Measurements from ENCODE around the gene MICALL1.

MICALL1 gene, protein sequence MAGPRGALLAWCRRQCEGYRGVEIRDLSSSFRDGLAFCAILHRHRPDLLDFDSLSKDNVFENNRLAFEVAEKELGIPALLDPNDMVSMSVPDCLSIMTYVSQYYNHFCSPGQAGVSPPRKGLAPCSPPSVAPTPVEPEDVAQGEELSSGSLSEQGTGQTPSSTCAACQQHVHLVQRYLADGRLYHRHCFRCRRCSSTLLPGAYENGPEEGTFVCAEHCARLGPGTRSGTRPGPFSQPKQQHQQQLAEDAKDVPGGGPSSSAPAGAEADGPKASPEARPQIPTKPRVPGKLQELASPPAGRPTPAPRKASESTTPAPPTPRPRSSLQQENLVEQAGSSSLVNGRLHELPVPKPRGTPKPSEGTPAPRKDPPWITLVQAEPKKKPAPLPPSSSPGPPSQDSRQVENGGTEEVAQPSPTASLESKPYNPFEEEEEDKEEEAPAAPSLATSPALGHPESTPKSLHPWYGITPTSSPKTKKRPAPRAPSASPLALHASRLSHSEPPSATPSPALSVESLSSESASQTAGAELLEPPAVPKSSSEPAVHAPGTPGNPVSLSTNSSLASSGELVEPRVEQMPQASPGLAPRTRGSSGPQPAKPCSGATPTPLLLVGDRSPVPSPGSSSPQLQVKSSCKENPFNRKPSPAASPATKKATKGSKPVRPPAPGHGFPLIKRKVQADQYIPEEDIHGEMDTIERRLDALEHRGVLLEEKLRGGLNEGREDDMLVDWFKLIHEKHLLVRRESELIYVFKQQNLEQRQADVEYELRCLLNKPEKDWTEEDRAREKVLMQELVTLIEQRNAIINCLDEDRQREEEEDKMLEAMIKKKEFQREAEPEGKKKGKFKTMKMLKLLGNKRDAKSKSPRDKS

DNA sequence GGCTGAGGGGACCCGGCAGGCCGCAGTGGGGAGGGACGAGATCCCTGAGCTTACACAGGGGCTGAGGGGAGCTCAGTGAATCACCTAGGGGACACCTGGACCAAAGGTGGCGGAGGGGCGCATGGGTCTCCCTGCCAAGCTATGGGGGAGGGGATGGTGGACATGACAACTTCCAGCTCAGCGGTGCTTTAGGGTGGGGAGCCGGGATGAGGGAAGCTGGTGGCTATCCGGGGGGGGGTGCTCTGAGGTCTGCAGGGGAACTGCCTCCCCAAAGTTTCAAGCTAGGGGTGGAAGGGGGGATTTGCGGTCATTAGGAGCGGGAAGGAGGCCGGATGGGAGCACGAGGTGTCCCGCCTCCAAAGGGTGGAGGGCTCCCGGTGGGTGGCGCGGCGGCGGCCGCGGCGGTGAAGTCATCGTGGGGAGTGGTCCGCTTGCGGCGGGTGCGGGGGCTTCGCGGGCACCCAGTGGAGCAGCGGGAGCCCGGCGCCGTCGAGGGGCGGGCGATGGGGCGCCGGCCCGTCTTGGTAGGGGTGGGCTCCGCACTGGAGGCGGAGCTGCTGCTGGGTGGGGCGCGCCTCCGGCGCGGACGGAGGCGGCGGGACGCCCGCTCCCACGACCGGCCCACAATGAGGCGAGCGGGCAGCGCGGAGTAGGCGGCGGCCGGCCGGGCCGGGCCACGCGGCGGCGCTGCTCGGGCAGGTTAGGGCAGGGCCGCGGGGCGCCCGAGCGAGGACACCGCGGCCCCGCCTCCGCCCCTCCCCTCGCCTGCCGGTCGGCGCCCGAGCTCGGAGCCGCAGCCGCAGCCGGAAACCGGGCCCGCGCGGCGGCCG is at the start of gene MICALL1:
TSS of gene MICALL1 (plus strand) at position 764 of the 830 bp plus-strand sequence. CDS start 126 bp downstream, outside the sequence.
- TF ChIP-seq, protein P1, sequence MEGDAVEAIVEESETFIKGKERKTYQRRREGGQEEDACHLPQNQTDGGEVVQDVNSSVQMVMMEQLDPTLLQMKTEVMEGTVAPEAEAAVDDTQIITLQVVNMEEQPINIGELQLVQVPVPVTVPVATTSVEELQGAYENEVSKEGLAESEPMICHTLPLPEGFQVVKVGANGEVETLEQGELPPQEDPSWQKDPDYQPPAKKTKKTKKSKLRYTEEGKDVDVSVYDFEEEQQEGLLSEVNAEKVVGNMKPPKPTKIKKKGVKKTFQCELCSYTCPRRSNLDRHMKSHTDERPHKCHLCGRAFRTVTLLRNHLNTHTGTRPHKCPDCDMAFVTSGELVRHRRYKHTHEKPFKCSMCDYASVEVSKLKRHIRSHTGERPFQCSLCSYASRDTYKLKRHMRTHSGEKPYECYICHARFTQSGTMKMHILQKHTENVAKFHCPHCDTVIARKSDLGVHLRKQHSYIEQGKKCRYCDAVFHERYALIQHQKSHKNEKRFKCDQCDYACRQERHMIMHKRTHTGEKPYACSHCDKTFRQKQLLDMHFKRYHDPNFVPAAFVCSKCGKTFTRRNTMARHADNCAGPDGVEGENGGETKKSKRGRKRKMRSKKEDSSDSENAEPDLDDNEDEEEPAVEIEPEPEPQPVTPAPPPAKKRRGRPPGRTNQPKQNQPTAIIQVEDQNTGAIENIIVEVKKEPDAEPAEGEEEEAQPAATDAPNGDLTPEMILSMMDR (IDR thresholded peaks at IDR 0.05; ENCODE audit: extremely low read depth, insufficient read depth, missing control alignments), result peak; percentile 72
- in situ Hi-C loops (cut with MboI; ENCODE audit: low pct_unique_long_range_greater_than_20kb, low sequenced_read_pairs, unreplicated experiment), result no loop called here

DNA sequence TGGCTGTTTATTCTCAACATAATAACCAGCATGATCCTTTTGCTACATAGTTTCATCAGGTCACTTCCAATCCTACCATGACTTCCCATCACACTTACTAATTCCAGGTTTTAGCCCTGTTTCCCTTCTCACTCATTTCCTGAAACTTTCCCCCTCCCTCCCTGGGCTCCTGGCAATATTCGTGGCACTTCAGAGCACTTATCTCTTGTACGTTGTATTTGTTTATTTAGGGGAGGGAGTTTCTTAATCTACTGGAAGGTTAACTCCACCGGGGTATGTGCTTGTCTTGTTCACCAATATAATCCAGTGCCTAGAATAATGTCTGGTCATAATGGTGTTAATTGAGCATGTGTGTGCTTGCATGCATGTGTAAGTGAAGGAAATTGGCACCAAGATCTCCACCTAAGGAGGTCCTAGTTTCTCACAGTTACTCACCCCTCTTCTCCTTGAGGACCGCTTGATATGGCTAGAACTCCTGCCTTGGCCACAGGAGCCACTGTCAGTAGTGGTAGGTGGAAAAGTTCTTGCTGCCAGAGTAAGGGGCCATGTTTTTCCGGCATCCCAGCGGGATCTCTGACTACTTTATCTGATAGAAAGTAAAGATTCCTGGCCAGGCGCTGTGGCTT is 45.2 kb upstream of the MICALL1 start:
- in situ Hi-C loops (cut with MboI; ENCODE audit: low pct_unique_long_range_greater_than_20kb, low sequenced_read_pairs, unreplicated experiment), result no loop called here
- DNase-seq (ENCODE audit: low spot score), result no peak
- TF ChIP-seq, protein P1 (IDR thresholded peaks at IDR 0.05; ENCODE audit: extremely low read depth, insufficient read depth, missing control alignments), result no peak

More for the DNA sequence above, at the start of gene MICALL1:
- peak; percentile 97 for DNase-seq (ENCODE audit: low spot score)

DNA sequence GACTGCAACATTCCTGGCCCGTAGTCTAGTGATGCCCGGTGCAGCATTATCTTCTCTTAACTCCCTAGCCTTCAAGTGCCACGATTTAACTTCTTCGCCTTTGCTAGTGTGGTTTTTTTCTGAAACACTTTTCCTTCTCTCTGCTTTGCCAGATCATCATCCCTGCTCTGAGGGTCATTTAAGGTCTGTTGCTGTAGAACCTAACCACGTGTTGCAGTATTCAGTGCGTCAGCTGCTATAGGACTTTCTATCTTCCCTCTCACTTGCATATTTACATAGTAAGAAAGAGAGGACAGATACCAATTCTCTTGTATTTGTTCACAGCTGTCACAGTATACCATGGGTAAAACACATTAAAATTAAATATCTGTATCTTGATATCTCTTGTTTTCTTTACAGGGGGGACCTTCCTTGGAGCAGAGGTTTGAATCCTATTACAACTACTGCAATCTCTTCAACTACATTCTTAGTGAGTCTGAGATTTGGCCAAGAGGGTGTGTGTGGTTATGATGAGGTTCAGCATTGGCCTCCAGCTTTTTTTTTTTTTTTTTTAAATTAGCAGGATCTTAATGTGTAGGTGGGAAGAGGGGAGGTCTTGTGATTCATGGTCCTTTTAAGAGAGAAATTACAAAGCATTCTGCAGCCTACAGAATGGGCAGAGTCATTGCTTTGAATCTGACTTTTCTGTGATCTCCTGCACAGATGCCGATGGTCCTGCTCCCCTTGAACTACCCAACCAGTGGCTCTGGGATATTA is 43.3 kb upstream of the MICALL1 start:
- DNase-seq (ENCODE audit: low spot score), result no peak
- in situ Hi-C loops (cut with MboI; ENCODE audit: low pct_unique_long_range_greater_than_20kb, low sequenced_read_pairs, unreplicated experiment), result no loop called here

DNA sequence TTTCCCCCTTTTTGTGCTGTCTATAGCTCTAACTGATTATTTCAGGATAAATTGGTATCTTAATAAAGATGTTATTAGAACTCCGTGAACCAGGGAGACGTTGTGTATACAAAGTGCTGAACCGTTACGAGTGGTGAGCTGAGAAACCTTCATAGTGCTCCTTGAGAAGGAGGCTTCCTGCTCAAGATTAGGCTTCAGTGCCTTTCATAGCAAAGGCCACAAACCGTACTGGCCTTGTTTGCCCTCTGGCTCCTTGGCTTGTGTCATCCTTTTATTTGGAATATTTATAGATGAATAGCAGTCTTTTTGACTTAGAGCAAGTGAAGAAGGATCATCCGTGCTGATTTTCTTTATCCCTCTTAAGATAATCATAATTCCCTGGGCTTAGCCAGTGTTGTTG is 40.6 kb upstream of the MICALL1 start:
- TF ChIP-seq, protein P1 (IDR thresholded peaks at IDR 0.05; ENCODE audit: extremely low read depth, insufficient read depth, missing control alignments), result no peak
- in situ Hi-C loops (cut with MboI; ENCODE audit: low pct_unique_long_range_greater_than_20kb, low sequenced_read_pairs, unreplicated experiment), result no loop called here
- DNase-seq (ENCODE audit: low spot score), result no peak

More for the DNA sequence above, 43.3 kb upstream of the MICALL1 start:
- TF ChIP-seq, protein P1 (IDR thresholded peaks at IDR 0.05; ENCODE audit: extremely low read depth, insufficient read depth, missing control alignments), result no peak

DNA sequence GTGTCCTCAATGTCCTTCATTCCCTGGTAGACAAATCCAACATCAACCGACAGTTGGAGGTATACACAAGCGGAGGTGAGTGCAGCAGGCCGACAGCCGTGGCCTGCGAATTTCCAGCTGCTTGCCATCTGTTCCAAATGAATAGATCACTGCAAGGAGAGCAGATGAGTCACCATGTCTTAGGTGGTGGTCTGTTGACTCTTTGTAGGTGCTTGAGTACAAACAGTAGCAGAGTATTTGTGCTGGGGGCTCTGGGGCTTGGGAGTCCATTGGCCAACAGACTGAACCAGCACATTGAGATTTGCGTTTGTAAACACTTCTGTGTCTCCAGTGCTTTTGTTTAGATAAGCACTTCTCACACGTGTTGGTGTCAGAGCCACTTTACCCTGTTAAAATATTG is 35.8 kb upstream of the MICALL1 start:
- in situ Hi-C loops (cut with MboI; ENCODE audit: low pct_unique_long_range_greater_than_20kb, low sequenced_read_pairs, unreplicated experiment), result no loop called here
- no peak for DNase-seq (ENCODE audit: low spot score)
- TF ChIP-seq, protein P1 (IDR thresholded peaks at IDR 0.05; ENCODE audit: extremely low read depth, insufficient read depth, missing control alignments), result no peak
